AML-193 (cell line): ENCODE measurements around the gene VAC14.

Experiments used
- DNase-seq, 2 experiments: peaks; one replicate each; lab custom pipeline; 2025; lab: John Stamatoyannopoulos, UW

The VAC14 gene

GRCh38 chr16:70725024-70725911, 75.7 kb downstream of the VAC14 start:
- DNase-seq: no peak

GRCh38 chr16:70724146-70725023, 76.6 kb downstream of the VAC14 start:
- no peak for DNase-seq

- DNase-seq: no peak
Observed at GRCh38 chr16:70723740-70724145, 77.2 kb downstream of the VAC14 start.

GRCh38 chr16:70721202-70721963, 79.6 kb downstream of the VAC14 start:
- no peak for DNase-seq

GRCh38 chr16:70720425-70721201, 80.3 kb downstream of the VAC14 start:
- DNase-seq: no peak

GRCh38 chr16:70717065-70717464, 83.9 kb downstream of the VAC14 start:
- DNase-seq: no peak

- no peak for DNase-seq
Observed at GRCh38 chr16:70715860-70716357, 85.0 kb downstream of the VAC14 start.

- DNase-seq: no peak
Observed at GRCh38 chr16:70715055-70715858, 85.7 kb downstream of the VAC14 start.

- no peak for DNase-seq
Observed at GRCh38 chr16:70714581-70715054, 86.3 kb downstream of the VAC14 start.

GRCh38 chr16:70713824-70714223, 87.1 kb downstream of the VAC14 start:
- DNase-seq: no peak

GRCh38 chr16:70713342-70713741, 87.6 kb downstream of the VAC14 start:
- no peak for DNase-seq

GRCh38 chr16:70712942-70713341, 88.0 kb downstream of the VAC14 start:
- no peak for DNase-seq

- no peak for DNase-seq
Observed at GRCh38 chr16:70712359-70712758, 88.6 kb downstream of the VAC14 start.

- DNase-seq: no peak
Observed at GRCh38 chr16:70711211-70712031, 89.5 kb downstream of the VAC14 start.

- DNase-seq: no peak
Observed at GRCh38 chr16:70710422-70711210, 90.3 kb downstream of the VAC14 start.

- no peak for DNase-seq
Observed at GRCh38 chr16:70709942-70710341, 91.0 kb downstream of the VAC14 start.

GRCh38 chr16:70709457-70709856, 91.5 kb downstream of the VAC14 start:
- no peak for DNase-seq
